Lower lobe of right lung (tissue), 2 donors: ENCODE results near the gene HDLBP. TPM values are rescaled to one million over a fixed set of nuclear protein-coding genes. Genes with fewer than 3 reads are reported as not detected.

Source experiments
- ATAC-seq, 2 donors: fragments of 200-7000 bp; cut with Tn5 transposase; one replicate each; pipeline ENCODE4 v1.9.1; 2020 to 2022; ENCODE audit warnings: mild to moderate bottlenecking in 2 of 2, moderate library complexity in 2 of 2
- DNase-seq: peaks from one replicate; pipeline ENCODE4 v3.0.0-alpha.2; 2020
- H3K27ac ChIP-seq: fragments of 200-600 bp; one replicate; pipeline ENCODE4 v1.8.0; 2022
- H3K27me3 ChIP-seq: fragments of 200-600 bp; one replicate; pipeline ENCODE4 v1.8.0; 2022; ENCODE audit warnings: low read depth
- H3K36me3 ChIP-seq: fragments of 200-600 bp; one replicate; pipeline ENCODE4 v1.8.0; 2022; ENCODE audit warnings: mild to moderate bottlenecking
- H3K4me1 ChIP-seq: fragments of 200-600 bp; one replicate; pipeline ENCODE4 v1.8.0; 2022
- H3K4me3 ChIP-seq: fragments of 200-600 bp; one replicate; pipeline ENCODE4 v1.8.0; 2022; ENCODE audit warnings: mild to moderate bottlenecking
- H3K9me3 ChIP-seq: fragments of 200-600 bp; one replicate; pipeline ENCODE4 v1.8.0; 2022
- intact Hi-C: fragments of 100-400 bp; cut with DNase I; formaldehyde crosslinking; loops from one replicate; pipeline ENCODE4 v1.11.0; 2022
- total RNA-seq: library from RNA; stranded (reverse); fragmentation: NEBNext Ultra II Directional; extraction: Animal tissue kit (Norgen Biotek cat#: 25700); gene quantifications from one replicate; pipeline ENCODE4 v1.2.1, GENCODE V29; 2021
- TF ChIP-seq, protein P1 (sequence below): fragments of 200-600 bp; IDR thresholded peaks from one replicate; pipeline ENCODE4 v1.8.0; 2022; ENCODE audit warnings: antibody characterized with exemption, mild to moderate bottlenecking
- donor health status: DM: no; HTN: yes; CAD: no; lungs with severe emphysema.

Gene HDLBP
- total RNA-seq, 1 donor from 2014 or later = 387 TPM

DNA sequence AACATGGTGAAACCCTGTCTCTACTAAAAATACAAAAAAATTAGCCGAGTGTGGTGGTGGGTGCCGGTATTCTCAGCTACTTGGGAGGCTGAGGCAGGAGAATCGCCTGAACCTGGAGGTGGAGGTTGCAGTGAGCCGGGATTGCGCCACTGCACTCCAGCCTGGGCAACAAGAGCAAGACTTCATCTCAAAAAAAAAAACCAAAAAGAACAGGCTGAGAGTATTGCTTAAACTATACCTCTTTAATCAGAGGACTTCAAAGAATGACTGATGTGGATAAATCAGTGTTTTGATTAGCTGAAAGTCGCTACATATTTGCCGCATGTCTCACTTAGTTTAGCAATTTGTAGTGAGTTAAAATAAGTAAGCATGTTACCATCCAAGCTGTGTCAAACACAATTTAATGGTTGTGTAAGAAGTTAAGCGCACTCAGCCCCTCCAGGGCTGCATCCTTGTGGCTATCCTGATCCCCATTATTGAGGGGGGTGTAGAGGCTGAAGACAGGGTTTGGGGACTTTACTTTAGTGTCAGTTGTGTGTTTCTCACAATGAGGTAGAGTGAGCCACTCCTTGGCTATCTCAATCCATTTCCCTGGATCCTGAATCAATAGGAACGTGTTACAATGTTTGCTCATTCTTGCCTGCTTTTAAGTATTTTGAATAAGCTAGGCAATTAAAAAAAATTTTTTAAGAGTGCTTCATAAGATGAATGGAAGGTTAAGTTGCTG, 29.6 kb upstream of the HDLBP start:
- Histone ChIP-seq H3K27ac (no peak overlapping the region), H3K4me1 (peaks cover 21% of the 10 kb centered on the region), H3K36me3 (peaks cover 100% of the 10 kb centered on the region), H3K9me3 (no peaks in the 10 kb centered on the region), H3K4me3 (no peak overlapping the region), H3K27me3 (no peaks in the 10 kb centered on the region)
- DNase-seq = no peak
- intact Hi-C loops = no loop called here
- TF ChIP-seq, protein P1, sequence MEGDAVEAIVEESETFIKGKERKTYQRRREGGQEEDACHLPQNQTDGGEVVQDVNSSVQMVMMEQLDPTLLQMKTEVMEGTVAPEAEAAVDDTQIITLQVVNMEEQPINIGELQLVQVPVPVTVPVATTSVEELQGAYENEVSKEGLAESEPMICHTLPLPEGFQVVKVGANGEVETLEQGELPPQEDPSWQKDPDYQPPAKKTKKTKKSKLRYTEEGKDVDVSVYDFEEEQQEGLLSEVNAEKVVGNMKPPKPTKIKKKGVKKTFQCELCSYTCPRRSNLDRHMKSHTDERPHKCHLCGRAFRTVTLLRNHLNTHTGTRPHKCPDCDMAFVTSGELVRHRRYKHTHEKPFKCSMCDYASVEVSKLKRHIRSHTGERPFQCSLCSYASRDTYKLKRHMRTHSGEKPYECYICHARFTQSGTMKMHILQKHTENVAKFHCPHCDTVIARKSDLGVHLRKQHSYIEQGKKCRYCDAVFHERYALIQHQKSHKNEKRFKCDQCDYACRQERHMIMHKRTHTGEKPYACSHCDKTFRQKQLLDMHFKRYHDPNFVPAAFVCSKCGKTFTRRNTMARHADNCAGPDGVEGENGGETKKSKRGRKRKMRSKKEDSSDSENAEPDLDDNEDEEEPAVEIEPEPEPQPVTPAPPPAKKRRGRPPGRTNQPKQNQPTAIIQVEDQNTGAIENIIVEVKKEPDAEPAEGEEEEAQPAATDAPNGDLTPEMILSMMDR = no peak
- peak; percentile 55 to 88 for ATAC-seq

DNA sequence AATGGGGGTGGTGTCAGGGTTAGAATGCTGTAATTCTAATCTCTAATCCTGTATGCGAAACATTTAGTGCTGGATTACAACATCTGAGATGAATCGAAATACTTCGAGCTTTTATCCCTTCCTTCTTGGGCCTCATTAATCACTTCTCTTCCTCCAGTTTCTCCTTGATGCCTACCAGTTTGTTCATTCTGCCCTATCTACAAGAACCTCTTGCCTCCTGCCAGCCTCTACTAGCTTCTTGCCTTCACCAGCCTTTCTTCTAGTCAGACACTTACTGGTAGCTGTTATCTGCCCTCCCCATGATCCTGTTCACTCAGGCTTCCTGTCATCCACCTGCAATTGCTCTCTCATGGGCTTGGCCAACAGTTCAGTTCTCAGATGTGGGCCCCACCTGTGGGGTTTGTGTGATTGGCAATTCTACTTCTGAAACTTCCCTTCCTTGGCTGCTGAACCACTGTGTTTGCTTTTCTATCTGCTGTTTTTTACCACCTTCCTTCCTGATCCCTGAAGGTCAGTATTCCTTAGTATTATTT, 25.2 kb upstream of the HDLBP start:
- Histone ChIP-seq H3K4me3 (no peak overlapping the region), H3K9me3 (no peaks in the 10 kb centered on the region), H3K4me1 (peaks cover 24% of the 10 kb centered on the region), H3K36me3 (peaks cover 94% of the 10 kb centered on the region), H3K27me3 (no peaks in the 10 kb centered on the region), H3K27ac (peak overlapping the region; percentile 0)
- TF ChIP-seq, protein P1 = no peak
- intact Hi-C loops = no loop called here
- ATAC-seq (peak in 1 of 2 donors; percentile 6), DNase-seq (no peak)

DNA sequence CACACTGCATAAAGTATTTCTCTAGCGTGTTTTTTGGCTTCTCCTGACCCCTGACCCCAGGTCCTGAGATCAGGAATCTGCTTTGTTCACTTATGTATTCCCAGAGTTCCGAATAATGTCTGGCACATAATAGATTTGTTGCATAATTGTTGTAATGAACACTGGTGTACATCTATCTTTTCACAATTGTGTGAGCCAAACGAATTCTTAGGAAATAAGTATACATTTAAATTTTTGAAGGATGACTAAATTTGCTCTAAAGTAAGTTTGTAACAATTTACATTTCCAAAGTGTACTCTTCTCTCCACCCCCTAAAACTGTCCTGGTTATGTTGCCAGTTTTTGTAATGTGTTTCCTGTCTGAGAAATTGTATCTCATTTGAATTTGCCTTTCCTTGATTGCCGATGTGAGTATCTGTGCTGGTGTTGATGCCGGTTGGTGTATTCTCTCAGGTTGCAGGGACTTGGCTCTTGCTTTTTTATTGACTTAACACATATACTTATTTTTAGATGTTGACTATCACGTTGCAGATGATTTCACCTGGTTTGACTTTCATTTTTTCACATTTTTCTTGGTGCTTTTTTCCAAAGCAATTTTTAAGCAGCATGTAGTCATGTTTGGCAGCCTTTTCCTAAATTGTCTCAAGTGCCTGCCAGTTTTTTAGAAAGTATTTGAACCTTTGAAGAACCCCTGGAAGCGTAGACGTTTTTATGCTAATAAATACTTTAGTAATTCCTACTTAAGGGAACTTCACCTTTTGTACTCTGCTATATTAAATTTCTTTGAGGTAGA, 24.6 kb upstream of the HDLBP start:
- H3K4me1 ChIP-seq = peaks cover 24% of the 10 kb centered on the region
- no peaks in the 10 kb centered on the region for H3K9me3 ChIP-seq
- ATAC-seq = peak; percentile 28 to 44
- peak overlapping the region; percentile 0 for H3K27ac ChIP-seq
- H3K36me3 ChIP-seq = peaks cover 94% of the 10 kb centered on the region
- no peak overlapping the region for H3K4me3 ChIP-seq
- intact Hi-C loops = no loop called here
- TF ChIP-seq, protein P1 = no peak
- no peak for DNase-seq
- H3K27me3 ChIP-seq = no peaks in the 10 kb centered on the region

DNA sequence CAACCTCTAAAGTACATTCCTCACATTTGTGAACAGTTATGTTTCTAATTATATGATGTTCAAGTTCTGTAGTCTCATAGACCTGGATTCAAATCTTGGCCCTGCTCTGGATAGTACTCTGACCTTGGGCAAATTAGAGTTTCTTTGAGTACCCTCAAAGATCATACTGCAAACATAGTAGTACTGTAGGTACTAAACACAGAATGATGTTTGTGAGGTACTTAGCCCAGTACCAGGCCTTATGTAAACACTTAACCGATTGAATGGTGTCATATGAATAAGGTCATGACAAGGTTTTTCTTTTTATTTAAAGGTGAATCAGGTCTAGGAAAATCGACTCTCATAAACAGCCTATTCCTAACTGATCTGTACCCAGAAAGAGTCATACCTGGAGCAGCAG, 19.3 kb upstream of the HDLBP start:
- TF ChIP-seq, protein P1 = no peak
- H3K9me3 ChIP-seq = no peaks in the 10 kb centered on the region
- H3K4me1 ChIP-seq = peaks cover 7% of the 10 kb centered on the region
- ATAC-seq (peak; percentile 76 to 81), DNase-seq (no peak)
- H3K36me3 ChIP-seq = peaks cover 60% of the 10 kb centered on the region
- no peak overlapping the region for H3K27ac ChIP-seq
- no peaks in the 10 kb centered on the region for H3K27me3 ChIP-seq
- intact Hi-C loops = no loop called here
- H3K4me3 ChIP-seq = no peak overlapping the region

DNA sequence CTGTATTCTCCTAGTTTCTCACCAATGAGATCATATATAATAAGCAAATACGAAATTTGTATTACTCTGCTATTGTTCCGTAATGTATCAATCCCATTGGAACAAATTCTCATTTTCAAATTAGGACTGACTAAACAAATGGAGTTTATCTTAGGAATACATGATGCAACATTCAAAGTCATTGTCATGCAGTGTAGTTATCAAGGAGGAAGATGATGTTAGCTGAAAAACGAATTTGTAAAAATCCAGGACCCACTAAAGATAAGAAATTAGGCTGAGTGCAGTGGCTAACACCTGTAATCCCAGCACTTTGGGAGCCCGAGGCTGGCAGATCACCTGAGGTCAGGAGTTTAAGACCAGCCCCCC, 15.1 kb upstream of the HDLBP start:
- Histone ChIP-seq H3K36me3 (peaks cover 64% of the 10 kb centered on the region), H3K27me3 (no peaks in the 10 kb centered on the region), H3K27ac (no peak overlapping the region), H3K9me3 (no peaks in the 10 kb centered on the region), H3K4me1 (no peaks in the 10 kb centered on the region), H3K4me3 (no peak overlapping the region)
- ATAC-seq (no peak), DNase-seq (no peak)
- intact Hi-C loops = no loop called here
- TF ChIP-seq, protein P1 = no peak
